ENCODE results near the gene GRID1. TPM values are rescaled to one million over a fixed set of nuclear protein-coding genes. Genes with fewer than 3 reads are reported as not detected.

The GRID1 gene
- polyA plus RNA-seq, 3 donors, result 1.6 to 2.2 (median 1.7) TPM

GRCh38 chr10:86063341-86063740 is 303.3 kb downstream of the GRID1 start:
- no peak for DNase-seq

DNA sequence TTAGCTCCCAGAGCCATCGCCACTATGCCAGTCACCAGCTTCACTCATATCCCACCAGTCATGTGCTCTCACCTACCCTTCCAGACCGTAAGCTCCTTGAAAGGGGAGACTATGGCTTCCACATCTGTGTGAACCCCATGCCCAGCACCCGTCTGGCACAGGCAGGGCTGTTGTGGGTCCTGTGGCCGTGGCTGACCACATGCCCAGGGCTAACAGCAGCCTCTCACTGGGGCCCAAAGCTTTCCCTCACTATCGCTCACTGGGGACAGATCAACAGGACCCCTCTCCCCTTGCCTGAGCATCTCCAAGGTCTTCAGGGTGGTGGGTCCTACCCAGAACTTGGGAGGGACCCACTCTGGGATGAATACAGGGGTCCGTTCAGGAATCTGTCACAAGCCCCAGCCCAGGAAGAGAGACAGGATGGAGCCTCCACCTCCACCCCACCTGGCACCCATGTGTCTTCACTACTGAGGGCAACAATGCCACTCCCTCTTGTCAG is 303.9 kb downstream of the GRID1 start:
- DNase-seq, result no peak

DNA sequence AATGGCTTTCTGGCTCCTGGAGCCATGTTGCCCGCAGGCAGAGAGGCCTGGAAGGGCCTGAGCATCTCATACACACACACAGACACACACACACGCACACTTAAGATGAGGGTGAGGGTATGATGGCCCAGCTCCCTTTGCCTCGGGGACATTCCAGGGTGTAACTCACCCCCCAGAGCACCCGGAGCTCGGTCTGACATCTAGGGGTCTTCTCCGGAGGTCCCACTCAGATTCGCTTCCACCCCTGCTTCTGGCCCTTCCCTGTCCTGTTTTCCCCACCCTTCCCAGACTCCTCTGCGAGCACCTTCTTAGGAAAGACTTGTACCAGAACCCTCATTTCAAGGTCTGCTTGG is 304.4 kb downstream of the GRID1 start:
- DNase-seq, result no peak

GRCh38 chr10:86061278-86062197 is 305.1 kb downstream of the GRID1 start:
- DNase-seq, result no peak

- no peak for DNase-seq
These were observed 306.0 kb downstream of the GRID1 start for GRCh38 chr10:86060386-86061277.

- no peak for DNase-seq
These were observed 306.7 kb downstream of the GRID1 start for GRCh38 chr10:86059892-86060291.

GRCh38 chr10:86058964-86059363 is 307.6 kb downstream of the GRID1 start:
- DNase-seq, result no peak

GRCh38 chr10:86057708-86058107 is 308.9 kb downstream of the GRID1 start:
- no peak for DNase-seq

DNA sequence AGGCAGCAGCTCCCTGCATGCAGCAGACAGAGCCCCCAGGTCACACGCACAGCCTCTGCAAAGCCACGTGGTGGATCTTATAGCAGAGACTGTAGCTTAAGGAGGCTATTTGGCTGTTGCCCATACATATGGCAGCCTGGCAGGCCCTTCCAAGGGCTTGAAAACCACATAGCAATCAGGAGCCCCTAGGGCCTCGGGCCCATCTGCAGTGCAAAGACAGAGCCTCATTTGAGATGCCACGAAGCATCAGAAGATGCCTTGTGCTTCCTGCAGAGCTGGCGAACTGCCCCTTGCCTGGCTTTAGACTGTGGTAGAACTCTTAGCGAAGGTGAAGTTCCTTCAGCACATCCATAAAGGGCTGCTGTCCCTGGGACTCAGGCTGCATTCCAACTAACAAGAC is 309.9 kb downstream of the GRID1 start:
- no peak for DNase-seq

GRCh38 chr10:86055928-86056327 is 310.7 kb downstream of the GRID1 start:
- no peak for DNase-seq

GRCh38 chr10:86053675-86054074 is 312.9 kb downstream of the GRID1 start:
- no peak for DNase-seq

DNA sequence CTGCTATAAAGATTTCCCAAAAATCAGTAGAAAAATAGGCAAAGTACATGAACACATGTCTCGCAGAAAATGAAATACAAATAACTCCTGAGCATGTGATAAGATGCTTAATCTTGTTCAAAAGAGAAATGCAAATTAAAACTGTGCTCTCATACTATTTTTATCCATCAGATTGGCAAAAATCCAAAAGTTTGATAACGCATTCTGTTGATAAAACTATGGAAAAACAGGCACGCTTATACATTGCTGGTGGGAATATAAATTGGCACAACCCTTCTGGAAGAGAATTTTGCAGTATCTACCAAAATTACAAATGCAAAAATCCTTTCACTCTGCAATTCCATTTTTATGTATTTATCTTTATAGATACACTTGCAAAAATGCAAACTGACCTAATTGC is 315.0 kb downstream of the GRID1 start:
- DNase-seq, result no peak

DNA sequence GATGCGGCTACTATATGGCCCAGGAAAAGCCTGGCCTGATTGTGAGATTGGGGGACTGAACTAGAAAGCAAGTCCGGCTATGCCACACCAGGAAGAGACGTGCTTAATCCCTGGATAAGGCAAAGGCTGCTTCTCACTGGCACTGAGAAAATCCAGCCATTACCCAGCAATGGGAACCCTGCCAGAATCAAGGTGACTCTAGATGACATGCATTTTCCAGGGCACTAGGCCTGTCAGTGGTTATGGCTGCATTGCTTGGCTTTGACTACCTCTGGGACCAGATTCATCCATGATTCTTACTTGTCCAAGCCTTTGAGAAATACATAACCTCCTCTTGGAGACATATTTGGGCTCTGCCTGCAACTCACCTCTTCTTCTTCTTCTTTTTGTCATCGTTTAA is 317.2 kb downstream of the GRID1 start:
- DNase-seq, result no peak

GRCh38 chr10:86048973-86049372 is 317.6 kb downstream of the GRID1 start:
- DNase-seq, result no peak

GRCh38 chr10:86048571-86048970 is 318.0 kb downstream of the GRID1 start:
- no peak for DNase-seq

DNA sequence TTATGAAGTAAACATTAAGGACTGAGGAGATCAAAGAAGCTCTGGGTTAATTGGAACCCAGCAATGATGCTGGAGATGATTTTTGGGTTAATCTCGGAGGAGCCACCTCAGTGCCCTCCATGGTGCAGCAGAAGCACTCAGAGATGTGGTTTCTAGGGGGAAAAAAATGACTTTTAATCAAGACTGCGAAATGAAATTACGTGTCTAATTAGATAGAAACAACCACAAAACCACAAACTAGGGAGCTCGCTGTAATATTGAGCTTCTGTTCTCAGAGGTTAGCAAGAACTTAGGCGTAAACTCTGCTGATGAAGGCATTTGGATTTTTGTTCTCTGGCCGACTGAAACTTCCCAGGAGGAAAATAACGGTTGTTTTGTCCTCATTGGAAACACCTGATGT is 319.0 kb downstream of the GRID1 start:
- DNase-seq, result no peak

DNA sequence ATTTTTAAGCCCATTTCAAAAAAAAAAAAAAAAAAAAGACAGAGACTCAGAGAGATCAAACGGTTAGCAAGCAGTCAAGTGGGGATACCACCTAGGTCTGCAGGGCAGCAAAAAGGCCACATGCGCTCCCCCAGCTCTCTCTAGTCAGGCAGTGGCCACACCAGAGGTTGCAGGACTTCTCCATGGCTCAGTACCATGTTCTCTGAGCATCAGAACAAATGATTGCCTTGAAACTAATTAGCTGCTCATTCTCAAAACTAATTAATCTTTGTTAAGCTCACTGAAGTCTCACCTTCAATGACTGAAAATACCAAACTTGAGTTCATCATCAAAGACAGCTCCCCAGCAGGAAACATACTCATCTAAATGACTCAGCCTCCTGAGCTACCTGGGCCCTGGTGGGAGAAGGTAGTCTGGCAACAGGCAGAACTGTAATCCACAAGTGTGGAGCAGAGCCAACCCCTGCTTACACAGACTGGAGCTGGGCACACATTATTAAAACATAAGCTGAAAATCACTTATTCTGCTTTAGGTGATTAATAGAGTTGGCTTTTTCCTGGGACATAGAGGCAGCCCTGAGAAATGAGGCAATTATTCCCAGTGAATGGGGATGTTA is 319.6 kb downstream of the GRID1 start:
- no peak for DNase-seq

DNA sequence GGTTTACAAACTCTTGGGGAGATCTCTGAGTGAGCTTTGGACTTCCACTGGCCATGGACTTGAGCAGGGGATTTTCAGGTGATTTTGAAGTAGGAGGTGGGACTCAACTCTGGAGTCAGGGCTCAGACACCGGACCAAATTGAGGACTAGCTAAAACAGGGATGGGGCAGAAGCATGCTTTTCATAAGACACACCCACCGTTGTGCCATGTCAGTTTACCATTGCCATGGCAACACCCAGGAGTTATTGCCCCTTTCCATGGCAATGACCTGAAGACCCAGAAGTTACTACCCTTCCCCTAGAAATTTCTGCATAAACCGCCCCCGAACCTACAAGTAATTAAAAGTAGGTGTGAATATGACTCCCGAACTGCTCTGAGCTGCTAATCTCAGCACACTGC is 320.7 kb downstream of the GRID1 start:
- DNase-seq, result no peak

DNA sequence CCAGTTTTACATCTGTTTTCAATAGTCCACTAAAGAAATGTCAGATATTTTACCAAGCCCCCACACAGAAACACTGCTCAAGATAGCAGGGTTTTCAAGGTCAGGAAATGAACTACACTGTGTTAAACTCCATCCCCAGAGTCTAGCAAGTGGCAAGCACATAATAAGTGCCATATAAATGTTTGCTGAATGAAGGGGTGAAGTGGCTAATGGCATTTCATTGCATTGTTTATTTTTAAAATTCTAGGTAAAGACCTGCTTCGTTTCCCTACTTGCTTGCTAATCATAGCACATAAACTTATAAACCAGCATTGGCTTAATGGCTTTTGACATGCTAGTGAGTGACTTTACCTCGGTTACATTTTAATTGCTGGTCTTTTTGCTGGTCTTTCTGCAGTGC is 322.6 kb downstream of the GRID1 start:
- no peak for DNase-seq

DNA sequence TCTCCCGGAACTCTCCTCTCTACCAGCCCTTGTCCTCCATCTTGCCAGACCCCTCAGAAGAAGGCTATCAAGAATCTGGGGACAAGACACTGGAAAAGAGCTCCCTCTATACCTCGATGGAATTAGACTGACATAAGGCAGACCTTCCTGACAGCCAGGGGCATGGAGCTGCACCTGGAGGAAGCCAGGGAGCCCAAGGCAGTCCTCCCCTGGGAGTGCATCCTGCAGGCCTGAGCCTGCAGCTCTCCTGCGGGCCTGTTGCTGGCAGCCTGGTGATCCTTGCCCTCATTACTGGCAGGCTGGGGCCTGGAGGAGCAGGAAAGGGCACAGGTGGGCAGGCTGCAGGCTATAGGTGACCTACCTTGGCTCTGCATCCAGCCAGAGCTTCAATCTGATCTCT is 323.4 kb downstream of the GRID1 start:
- no peak for DNase-seq

GRCh38 chr10:86042161-86042560 is 324.4 kb downstream of the GRID1 start:
- DNase-seq, result no peak

DNA sequence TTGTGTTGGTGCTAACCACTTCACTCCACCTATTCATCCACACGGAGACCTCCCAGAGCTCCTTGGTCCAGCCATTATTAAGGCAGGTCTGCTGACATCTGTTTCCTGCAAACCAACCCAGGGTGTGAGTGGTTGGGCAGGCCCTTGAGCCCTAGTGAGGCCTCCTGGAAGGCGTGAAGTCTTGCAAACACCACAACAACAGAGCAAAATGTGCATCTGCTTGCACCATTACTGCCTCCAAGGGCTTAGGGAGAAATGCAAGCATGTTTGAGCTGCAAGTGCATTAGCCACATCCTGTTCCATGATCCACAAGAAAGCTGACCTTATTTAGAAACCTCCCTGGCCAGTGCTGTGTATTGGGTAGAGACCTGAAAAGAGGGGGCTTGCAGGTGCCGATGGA is 325.5 kb downstream of the GRID1 start:
- no peak for DNase-seq

Data from renal pelvis (tissue), 4 donors.